ENCODE measurements around the gene SNRPA. TPM values are rescaled to one million over a fixed set of nuclear protein-coding genes. Genes with fewer than 3 reads are reported as not detected.

SNRPA gene
- total RNA-seq, 1 experiment from 2014 or later, result 147 TPM

DNA sequence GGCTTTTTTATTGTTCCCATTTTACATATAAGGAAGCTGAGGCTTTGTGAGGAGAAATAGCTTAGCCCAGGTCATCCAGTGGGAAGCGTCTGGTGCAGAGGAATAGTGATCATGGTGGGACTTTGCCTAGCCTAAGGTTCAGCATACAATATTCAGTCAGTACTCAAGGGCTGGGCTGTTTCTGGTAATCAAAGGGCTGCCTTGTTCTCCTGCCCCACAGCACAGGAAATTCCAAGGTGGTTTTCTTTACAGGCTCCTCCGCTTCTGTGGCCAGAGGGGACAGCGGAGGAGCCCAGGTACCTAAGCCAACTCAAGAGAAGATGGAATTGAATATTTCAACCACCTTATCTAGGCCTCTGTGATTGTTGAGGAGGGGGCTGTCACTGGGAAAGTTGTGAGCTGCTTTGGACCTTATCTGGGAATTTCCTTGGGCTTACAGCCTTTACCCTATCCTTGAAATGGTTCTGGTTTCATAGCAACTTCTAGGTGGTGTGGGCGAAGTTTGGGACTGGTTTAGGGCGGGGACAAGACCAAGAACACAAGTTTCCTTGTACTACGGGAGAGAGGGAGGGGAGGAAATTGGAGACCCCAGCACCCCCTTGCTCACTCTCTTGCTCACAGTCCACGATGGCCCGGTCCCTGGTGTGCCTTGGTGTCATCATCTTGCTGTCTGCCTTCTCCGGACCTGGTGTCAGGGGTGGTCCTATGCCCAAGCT lies 24.1 kb downstream of the SNRPA start, which contains the start of gene MIA:
MIA (plus strand) TSS at position 606 of the 716 bp plus-strand sequence; CDS start at position 628, 22 bp downstream.
- POLR2A ChIA-PET (ENCODE audit: unreplicated experiment), result interaction anchor here (0.6 kb wide), 2 partner anchors 19 to 1744 kb away, joined by 5 to 6 read pairs; no protein-coding TSS in a partner anchor
- H3K4me3 ChIP-seq, result no peak within 1 kb of the TSS
- TF ChIP-seq, protein P1, sequence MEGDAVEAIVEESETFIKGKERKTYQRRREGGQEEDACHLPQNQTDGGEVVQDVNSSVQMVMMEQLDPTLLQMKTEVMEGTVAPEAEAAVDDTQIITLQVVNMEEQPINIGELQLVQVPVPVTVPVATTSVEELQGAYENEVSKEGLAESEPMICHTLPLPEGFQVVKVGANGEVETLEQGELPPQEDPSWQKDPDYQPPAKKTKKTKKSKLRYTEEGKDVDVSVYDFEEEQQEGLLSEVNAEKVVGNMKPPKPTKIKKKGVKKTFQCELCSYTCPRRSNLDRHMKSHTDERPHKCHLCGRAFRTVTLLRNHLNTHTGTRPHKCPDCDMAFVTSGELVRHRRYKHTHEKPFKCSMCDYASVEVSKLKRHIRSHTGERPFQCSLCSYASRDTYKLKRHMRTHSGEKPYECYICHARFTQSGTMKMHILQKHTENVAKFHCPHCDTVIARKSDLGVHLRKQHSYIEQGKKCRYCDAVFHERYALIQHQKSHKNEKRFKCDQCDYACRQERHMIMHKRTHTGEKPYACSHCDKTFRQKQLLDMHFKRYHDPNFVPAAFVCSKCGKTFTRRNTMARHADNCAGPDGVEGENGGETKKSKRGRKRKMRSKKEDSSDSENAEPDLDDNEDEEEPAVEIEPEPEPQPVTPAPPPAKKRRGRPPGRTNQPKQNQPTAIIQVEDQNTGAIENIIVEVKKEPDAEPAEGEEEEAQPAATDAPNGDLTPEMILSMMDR (conservative IDR thresholded peaks at IDR 0.05), result no peak
- TF ChIP-seq EZH2 (IDR thresholded peaks at IDR 0.05; ENCODE audit: low read depth), result no peak

DNA sequence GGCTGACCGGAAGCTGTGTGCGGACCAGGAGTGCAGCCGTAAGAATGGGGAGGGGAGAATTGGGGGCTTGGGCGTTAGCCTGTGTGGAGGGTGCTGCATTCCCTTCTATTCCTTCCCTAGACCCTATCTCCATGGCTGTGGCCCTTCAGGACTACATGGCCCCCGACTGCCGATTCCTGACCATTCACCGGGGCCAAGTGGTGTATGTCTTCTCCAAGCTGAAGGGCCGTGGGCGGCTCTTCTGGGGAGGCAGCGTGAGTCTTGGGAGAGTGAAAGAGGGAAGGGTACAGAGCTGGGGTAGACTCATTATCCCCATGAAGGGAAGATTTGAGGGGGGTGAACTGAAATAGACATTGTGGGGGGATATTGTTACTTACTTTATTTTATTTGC lies 24.6 kb downstream of the SNRPA start:
- Histone ChIP-seq H2AFZ (no peak overlapping the region), H3K4me2 (no peak overlapping the region), H3K9me3 (ENCODE audit: insufficient read depth, low read depth) (no peaks in the 10 kb centered on the region), H4K20me1 (ENCODE audit: insufficient read depth) (no peaks in the 10 kb centered on the region; the same call in 1 of the 2 replicates), H3K27me3 (ENCODE audit: insufficient read depth, low read depth) (no peaks in the 10 kb centered on the region), H3K27ac (no peak overlapping the region), H3K79me2 (ENCODE audit: low read depth) (no peaks in the 10 kb centered on the region), H3F3A (ENCODE audit: insufficient read depth, low read depth) (peaks cover 34% of the 10 kb centered on the region), H3K36me3 (ENCODE audit: low read depth) (no peaks in the 10 kb centered on the region), H3K4me3 (no peak overlapping the region), H3K4me1 (replicated peaks; ENCODE audit: insufficient read depth) (peaks cover 13% of the 10 kb centered on the region), H3K9me2 (ENCODE audit: insufficient read depth) (no peaks in the 10 kb centered on the region)
- ChIA-PET POLR2A (ENCODE audit: unreplicated experiment) (interaction anchor here (0.6 kb wide), 2 partner anchors 20 to 1745 kb away, joined by 5 to 6 read pairs; no protein-coding TSS in a partner anchor), CTCF (interaction anchor here (0.7 kb wide), 2 partner anchors 9 to 664 kb away, joined by 3 read pairs; no protein-coding TSS in a partner anchor)
- no peak for DNase-seq
- TF ChIP-seq EZH2 (IDR thresholded peaks at IDR 0.05; ENCODE audit: low read depth), result no peak
- TF ChIP-seq, protein P1 (conservative IDR thresholded peaks at IDR 0.05), result no peak
- no TSS peak for BruUV-seq (replicated peaks)
- intact Hi-C loops (cut with micrococcal nuclease; ENCODE audit: unreplicated experiment), result loop anchor here (2.0 kb wide), 1 partner anchor 25 kb away; the partner anchor contains the start of genes ACTMAP and SNRPA

More for the DNA sequence above, 24.1 kb downstream of the SNRPA start, which contains the start of gene MIA:
- H3F3A ChIP-seq (ENCODE audit: insufficient read depth, low read depth), result peaks cover 34% of the 10 kb centered on the region
- CTCF ChIA-PET, result interaction anchor here (0.6 to 0.7 kb wide), 2 partner anchors 9 to 401 kb away, joined by 3 to 4 read pairs; no protein-coding TSS in a partner anchor
- H3K4me1 ChIP-seq (replicated peaks; ENCODE audit: insufficient read depth), result peaks cover 13% of the 10 kb centered on the region
- BruUV-seq (replicated peaks), result no TSS peak
- no peaks in the 10 kb centered on the region for H3K9me3 ChIP-seq (ENCODE audit: insufficient read depth, low read depth)
- H3K27me3 ChIP-seq (ENCODE audit: insufficient read depth, low read depth), result no peaks in the 10 kb centered on the region
- H4K20me1 ChIP-seq (ENCODE audit: insufficient read depth), result no peaks in the 10 kb centered on the region
- H3K79me2 ChIP-seq (ENCODE audit: low read depth), result no peaks in the 10 kb centered on the region
- peak within 1 kb of the TSS; percentile 91; the same call in 1 of the 2 replicates for H3K4me2 ChIP-seq
- no peak within 1 kb of the TSS for H3K27ac ChIP-seq
- H3K9me2 ChIP-seq (ENCODE audit: insufficient read depth), result no peaks in the 10 kb centered on the region
- H2AFZ ChIP-seq, result no peak within 1 kb of the TSS
- intact Hi-C loops (cut with micrococcal nuclease; ENCODE audit: unreplicated experiment), result no loop called here
- no peak for DNase-seq
- no peaks in the 10 kb centered on the region for H3K36me3 ChIP-seq (ENCODE audit: low read depth)

DNA sequence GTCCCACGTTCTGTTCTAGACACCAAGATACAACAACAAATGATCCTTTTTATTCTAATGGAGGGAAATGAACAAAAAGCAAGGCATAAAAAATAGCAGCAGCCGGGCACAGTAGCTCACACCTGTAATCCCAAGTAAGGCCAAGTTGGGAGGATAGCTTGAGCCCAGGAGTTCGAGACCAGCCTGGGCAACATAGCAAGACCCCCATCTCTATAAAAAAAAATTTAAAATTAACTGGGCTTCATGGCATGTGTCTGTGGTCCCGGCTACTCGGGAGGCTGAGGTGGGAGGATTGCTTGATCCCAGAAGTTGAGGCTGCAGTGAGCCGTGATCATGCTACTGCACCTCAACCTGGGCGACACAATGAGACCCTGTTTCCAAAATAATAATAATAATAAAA lies 25.4 kb downstream of the SNRPA start:
- intact Hi-C loops (cut with micrococcal nuclease; ENCODE audit: unreplicated experiment), result loop anchor here (2.0 kb wide), 1 partner anchor 26 kb away; the partner anchor contains the start of genes ACTMAP and SNRPA
- ChIA-PET POLR2A (ENCODE audit: unreplicated experiment) (no interaction called here), CTCF (interaction anchor here (0.7 to 1.0 kb wide), 2 partner anchors 113 to 663 kb away, joined by 3 read pairs; no protein-coding TSS in a partner anchor)
- Histone ChIP-seq H3K9me2 (ENCODE audit: insufficient read depth) (no peaks in the 10 kb centered on the region), H4K20me1 (ENCODE audit: insufficient read depth) (no peaks in the 10 kb centered on the region; the same call in 1 of the 2 replicates), H3K36me3 (ENCODE audit: low read depth) (no peaks in the 10 kb centered on the region), H3K27me3 (ENCODE audit: insufficient read depth, low read depth) (no peaks in the 10 kb centered on the region), H3K4me2 (peak overlapping the region; percentile 91), H3K4me1 (replicated peaks; ENCODE audit: insufficient read depth) (peaks cover 13% of the 10 kb centered on the region), H3K4me3 (peak overlapping the region; percentile 64; the same call in 1 of the 2 replicates), H3K79me2 (ENCODE audit: low read depth) (no peaks in the 10 kb centered on the region), H3K9me3 (ENCODE audit: insufficient read depth, low read depth) (no peaks in the 10 kb centered on the region), H3K27ac (peak overlapping the region; percentile 95; the same call in 1 of the 2 replicates), H3F3A (ENCODE audit: insufficient read depth, low read depth) (peaks cover 29% of the 10 kb centered on the region), H2AFZ (no peak overlapping the region)
- TF ChIP-seq, protein P1 (conservative IDR thresholded peaks at IDR 0.05), result no peak
- no peak for TF ChIP-seq EZH2 (IDR thresholded peaks at IDR 0.05; ENCODE audit: low read depth)
- DNase-seq, result no peak
- no TSS peak for BruUV-seq (replicated peaks)
